Erythroblast (primary cell): Measurements from ENCODE around the gene CARS1.

Experiments used
- GATA1 ChIP-seq: IDR thresholded peaks from 2 replicates; pipeline ENCODE4 v1.6.1; 2011; ENCODE audit warnings: low read depth, mild to moderate bottlenecking, control low read depth, low read length, moderate library complexity
- POLR2A ChIP-seq: IDR thresholded peaks from 2 replicates; pipeline ENCODE4 v1.6.1; 2011; ENCODE audit warnings: mild to moderate bottlenecking, low read length

GRCh38 chr11:3003396-3004231 lies 53.6 kb downstream of the CARS1 start:
- TF ChIP-seq POLR2A (no peak), GATA1 (no peak)
